LNCAP (cell line): ENCODE results near the gene RAB5A.

Source experiments
- TF ChIP-seq, protein P1 (sequence below): fragments of 450-650 bp; IDR thresholded peaks from 2 replicates; pipeline ENCODE4 v1.5.1; 2017; ENCODE audit warnings: mild to moderate bottlenecking

RAB5A gene

DNA sequence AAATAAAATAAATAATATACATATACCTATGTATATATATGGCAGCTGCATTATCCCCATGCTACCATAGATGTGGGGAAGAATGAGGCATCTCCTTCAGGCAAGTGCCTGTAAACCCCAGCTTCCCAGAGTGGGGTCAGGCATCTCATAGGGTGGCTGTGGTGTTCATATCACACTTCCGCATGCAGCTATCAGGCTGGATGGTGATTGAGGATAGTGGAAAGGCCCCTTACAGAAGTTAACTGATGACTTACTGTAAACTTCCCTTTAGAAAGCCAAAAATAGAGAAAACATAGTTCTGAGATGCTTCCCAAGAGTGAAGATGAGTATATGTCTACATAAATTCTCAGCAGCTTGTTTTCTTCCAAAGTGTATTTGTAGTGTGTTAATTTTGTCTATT lies 68.6 kb downstream of the RAB5A start:
- TF ChIP-seq, protein P1, sequence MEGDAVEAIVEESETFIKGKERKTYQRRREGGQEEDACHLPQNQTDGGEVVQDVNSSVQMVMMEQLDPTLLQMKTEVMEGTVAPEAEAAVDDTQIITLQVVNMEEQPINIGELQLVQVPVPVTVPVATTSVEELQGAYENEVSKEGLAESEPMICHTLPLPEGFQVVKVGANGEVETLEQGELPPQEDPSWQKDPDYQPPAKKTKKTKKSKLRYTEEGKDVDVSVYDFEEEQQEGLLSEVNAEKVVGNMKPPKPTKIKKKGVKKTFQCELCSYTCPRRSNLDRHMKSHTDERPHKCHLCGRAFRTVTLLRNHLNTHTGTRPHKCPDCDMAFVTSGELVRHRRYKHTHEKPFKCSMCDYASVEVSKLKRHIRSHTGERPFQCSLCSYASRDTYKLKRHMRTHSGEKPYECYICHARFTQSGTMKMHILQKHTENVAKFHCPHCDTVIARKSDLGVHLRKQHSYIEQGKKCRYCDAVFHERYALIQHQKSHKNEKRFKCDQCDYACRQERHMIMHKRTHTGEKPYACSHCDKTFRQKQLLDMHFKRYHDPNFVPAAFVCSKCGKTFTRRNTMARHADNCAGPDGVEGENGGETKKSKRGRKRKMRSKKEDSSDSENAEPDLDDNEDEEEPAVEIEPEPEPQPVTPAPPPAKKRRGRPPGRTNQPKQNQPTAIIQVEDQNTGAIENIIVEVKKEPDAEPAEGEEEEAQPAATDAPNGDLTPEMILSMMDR, result no peak

DNA sequence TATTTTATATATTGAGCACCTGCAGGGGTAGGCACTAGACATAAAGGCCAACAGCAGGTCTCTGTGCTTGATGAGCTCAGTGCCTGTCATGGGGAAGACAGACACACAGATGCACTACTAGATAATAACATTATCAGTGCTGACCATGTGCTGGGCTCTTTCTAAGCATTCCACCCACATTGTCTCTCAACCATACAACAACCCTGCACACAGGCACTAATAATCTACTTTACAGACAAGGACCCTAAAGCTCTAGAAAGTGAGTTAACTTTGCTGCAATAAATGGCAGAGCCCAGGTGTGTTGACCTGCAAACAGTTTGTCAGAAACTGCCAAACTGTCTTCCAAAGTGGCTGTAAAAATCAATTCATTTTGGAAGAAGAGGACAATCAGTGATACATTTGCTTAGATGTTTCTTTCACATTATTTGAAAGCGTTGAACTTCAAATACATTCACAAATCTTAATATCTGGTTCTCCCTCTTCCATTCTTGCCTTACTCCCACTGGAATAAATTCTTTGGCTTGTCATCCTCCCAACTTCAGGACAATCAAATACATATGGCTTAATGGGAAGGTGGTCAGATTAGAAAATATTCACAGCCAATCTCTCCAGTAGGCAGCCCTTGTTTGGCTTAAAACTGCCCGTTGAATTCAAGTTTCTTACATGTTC lies 76.2 kb downstream of the RAB5A start:
- TF ChIP-seq, protein P1, result no peak

DNA sequence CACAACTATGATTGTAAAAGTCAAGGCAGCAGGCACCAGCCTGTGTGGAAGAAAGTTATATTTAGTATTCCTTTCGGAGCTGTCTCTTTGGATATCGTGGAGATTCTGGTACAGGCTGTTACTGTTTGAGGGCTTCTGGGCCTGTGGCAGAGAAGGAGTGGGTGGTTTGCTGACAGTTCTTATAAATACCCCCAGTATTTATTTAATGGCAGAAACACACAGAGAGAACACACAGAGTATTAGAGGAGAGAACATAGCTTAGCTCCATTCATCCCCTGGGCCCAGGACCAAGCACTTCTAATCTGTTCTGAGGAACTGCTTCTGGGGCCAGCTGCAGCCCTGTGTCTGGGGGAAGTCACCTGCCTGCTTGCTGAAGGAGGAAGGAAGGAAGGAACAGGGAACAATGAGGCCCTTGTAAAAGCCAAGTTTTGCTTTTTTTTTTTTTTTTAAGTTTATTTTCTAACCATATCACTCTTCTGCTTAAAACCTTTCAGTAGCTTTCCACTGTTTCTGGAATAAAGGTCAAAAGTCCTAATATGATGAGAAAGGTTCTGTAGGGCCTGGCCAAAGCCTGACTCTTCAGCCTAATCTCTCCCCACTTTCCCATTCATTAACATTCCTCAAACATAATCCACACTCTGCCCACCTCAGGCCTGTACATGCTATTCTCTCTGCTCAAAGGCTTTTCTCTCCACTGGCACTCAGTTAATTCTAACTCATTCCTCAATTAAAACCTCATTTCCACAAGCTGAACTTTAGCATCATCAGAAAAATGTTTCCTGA lies 76.9 kb downstream of the RAB5A start:
- TF ChIP-seq, protein P1, result no peak

DNA sequence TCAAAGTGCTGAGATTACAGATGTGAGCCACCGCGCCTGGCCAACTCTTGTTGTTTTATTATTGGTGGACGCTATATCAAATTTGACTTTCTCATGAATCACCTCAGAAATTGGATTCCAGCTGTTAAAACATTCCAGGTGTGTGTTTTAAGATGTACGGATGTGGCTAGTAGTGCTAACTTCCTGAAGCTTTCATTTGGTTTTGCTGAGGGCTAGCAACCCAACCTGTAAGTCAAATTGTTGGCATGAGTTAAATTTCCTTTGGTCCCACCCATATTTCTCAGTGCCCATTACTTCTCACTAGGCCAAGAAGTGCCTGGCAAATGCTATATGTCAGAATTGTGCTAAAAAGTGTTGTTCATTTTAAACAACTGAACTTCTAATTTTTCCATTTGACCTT lies 80.2 kb downstream of the RAB5A start:
- TF ChIP-seq, protein P1, result no peak

DNA sequence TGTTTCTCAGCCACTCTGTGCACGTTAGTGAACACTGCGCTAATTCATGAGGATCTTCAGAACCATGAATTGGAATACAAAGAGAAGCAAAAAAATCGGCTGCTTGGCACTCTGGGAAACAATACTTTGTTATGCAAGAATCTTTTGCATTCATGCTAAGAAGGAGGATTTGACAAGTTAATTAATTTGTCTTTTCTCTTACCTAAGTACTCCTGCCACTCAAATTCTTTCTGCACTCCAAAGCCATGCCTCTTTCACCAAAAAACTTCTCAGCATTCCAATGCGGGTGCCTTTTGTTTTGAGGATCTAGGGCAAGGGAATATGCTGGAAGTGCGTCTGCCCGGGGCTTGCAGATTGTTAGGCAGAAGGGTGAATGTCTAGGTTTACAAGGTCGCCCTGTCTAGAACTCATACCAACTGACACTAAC lies 82.0 kb downstream of the RAB5A start:
- TF ChIP-seq, protein P1, result no peak
